Measurements from ENCODE around the gene HNRNPUL1.
A peak's percentile ranks its signal among the peaks of the same experiment; 100 is the strongest.

HNRNPUL1 gene

DNA sequence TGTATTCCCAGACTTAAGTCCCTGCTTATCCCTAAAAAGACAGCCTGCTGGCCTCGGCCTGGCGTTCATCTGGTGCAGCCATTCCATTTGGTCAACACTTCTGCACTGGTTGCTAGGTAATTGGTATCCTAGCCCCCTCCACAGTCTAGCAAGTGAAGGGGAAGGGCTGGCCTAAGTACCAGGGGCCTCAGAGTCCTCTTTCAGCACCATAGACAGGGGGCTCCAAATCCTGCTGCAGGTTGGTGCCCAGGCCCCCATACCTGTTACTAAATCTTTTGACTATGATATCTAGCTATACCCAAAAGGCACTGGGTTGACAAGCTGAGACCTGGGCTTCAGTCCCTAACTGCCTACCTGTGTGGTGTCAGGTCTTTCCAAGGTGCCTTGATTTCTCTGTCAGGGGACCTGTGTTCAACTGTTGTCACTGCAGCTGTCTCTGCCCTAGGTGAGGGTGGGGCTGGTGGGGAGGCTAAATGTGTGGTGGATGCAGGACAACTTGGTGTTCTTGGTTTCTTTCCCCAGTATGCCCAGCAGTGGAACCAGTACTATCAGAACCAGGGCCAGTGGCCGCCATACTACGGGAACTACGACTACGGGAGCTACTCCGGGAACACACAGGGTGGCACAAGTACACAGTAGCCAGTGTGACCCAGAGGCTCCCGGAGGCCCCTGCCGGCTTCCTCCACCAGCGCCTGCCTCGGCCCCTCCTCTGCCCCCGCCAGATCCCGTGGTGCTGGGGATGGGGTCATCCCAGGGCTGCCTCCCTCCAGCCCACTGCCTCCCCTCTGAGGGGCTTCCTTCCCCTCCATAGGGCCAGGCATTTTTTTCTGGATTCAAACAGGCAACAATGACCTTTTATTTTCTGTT is 42.0 kb downstream of the HNRNPUL1 start:
- peaks cover 32% of the 10 kb centered on the region for H3F3A ChIP-seq (ENCODE audit: insufficient read depth, low read length)
- no peak for DNase-seq
- H3K4me1 ChIP-seq (ENCODE audit: low read length), result peaks cover 36% of the 10 kb centered on the region
- H4K20me1 ChIP-seq (ENCODE audit: insufficient read depth, low read length), result no peaks in the 10 kb centered on the region
- peak overlapping the region; percentile 90 for H3K27ac ChIP-seq (ENCODE audit: low read length)
- H3K4me2 ChIP-seq (ENCODE audit: low read depth, low read length), result peak overlapping the region; percentile 90; the same call in 1 of the 2 replicates
- H3K9ac ChIP-seq (ENCODE audit: low read length), result peak overlapping the region; percentile 96; the same call in 1 of the 2 replicates
- no peaks in the 10 kb centered on the region for H3K9me2 ChIP-seq (replicated peaks; ENCODE audit: insufficient read depth, low read length)
- TF ChIP-seq, protein P1, sequence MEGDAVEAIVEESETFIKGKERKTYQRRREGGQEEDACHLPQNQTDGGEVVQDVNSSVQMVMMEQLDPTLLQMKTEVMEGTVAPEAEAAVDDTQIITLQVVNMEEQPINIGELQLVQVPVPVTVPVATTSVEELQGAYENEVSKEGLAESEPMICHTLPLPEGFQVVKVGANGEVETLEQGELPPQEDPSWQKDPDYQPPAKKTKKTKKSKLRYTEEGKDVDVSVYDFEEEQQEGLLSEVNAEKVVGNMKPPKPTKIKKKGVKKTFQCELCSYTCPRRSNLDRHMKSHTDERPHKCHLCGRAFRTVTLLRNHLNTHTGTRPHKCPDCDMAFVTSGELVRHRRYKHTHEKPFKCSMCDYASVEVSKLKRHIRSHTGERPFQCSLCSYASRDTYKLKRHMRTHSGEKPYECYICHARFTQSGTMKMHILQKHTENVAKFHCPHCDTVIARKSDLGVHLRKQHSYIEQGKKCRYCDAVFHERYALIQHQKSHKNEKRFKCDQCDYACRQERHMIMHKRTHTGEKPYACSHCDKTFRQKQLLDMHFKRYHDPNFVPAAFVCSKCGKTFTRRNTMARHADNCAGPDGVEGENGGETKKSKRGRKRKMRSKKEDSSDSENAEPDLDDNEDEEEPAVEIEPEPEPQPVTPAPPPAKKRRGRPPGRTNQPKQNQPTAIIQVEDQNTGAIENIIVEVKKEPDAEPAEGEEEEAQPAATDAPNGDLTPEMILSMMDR (IDR thresholded peaks at IDR 0.05; ENCODE audit: low read length), result no peak
- peaks cover 50% of the 10 kb centered on the region for H3K79me2 ChIP-seq (ENCODE audit: low read length)
- no peaks in the 10 kb centered on the region; the same call in none of the 2 replicates for H3K36me3 ChIP-seq (replicated peaks; ENCODE audit: insufficient read depth, low read length)
- no peak overlapping the region for H3K4me3 ChIP-seq (ENCODE audit: low read length)
- H2AFZ ChIP-seq (ENCODE audit: low read length), result no peak overlapping the region
- no peaks in the 10 kb centered on the region for H3K27me3 ChIP-seq (replicated peaks; ENCODE audit: insufficient read depth, low read length)
- H3K9me3 ChIP-seq (replicated peaks; ENCODE audit: insufficient read depth, low read length), result no peaks in the 10 kb centered on the region

DNA sequence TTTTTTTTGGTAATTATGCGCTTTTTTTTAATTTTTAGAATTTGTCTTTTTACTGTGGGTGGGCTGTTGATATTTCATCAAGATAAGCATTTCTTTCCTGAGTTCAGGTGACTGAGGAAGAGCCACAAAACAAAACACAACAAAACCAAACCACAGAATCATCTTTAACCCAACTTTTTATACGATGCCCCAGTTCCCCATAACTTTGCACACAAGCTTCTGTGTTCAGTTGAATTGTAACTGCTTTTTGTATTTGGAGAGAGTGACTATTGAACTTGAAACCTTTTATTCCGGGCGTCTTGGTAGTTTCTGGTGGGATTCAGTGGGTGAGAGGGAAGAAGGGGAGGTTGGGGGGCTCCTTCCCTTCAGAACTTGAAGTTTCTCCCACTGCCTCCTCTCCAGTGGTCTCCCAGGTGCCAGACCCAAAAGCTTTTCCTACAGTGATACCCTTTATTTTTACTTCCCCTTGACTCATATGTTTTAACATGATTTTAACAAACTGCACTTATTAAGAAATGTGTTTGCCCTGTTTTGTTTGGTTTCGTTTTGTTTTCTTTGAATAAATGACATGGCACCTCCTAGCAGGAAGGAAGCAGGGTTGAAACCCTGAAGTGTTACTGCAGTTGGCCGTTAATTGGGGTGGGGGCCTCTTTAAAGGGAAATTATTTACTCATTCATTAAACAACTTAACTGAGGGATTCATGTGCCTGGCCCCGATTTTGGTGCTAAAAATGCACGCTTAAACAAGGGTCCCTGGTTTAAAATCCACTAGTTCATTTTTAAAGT is 43.1 kb downstream of the HNRNPUL1 start:
- no peaks in the 10 kb centered on the region for H3K9me2 ChIP-seq (replicated peaks; ENCODE audit: insufficient read depth, low read length)
- H3K4me2 ChIP-seq (ENCODE audit: low read depth, low read length), result peak overlapping the region; percentile 90
- no peak overlapping the region for H2AFZ ChIP-seq (ENCODE audit: low read length)
- TF ChIP-seq EZH2 (optimal IDR thresholded peaks at IDR 0.05; ENCODE audit: low read depth, low read length) (no peak), EZH2phosphoT487 (IDR thresholded peaks at IDR 0.05; ENCODE audit: low read length) (no peak)
- TF ChIP-seq, protein P1 (IDR thresholded peaks at IDR 0.05; ENCODE audit: low read length), result no peak
- H3K4me3 ChIP-seq (ENCODE audit: low read length), result no peak overlapping the region
- H3K4me1 ChIP-seq (ENCODE audit: low read length), result peaks cover 36% of the 10 kb centered on the region
- H4K20me1 ChIP-seq (ENCODE audit: insufficient read depth, low read length), result no peaks in the 10 kb centered on the region
- H3K27ac ChIP-seq (ENCODE audit: low read length), result peak overlapping the region; percentile 90
- no peak for DNase-seq
- H3K9me3 ChIP-seq (replicated peaks; ENCODE audit: insufficient read depth, low read length), result no peaks in the 10 kb centered on the region
- H3K9ac ChIP-seq (ENCODE audit: low read length), result peak overlapping the region; percentile 96
- peaks cover 54% of the 10 kb centered on the region for H3K79me2 ChIP-seq (ENCODE audit: low read length)
- H3F3A ChIP-seq (ENCODE audit: insufficient read depth, low read length), result peaks cover 32% of the 10 kb centered on the region
- H3K27me3 ChIP-seq (replicated peaks; ENCODE audit: insufficient read depth, low read length), result no peaks in the 10 kb centered on the region
- H3K36me3 ChIP-seq (replicated peaks; ENCODE audit: insufficient read depth, low read length), result no peaks in the 10 kb centered on the region; the same call in 1 of the 2 replicates

DNA sequence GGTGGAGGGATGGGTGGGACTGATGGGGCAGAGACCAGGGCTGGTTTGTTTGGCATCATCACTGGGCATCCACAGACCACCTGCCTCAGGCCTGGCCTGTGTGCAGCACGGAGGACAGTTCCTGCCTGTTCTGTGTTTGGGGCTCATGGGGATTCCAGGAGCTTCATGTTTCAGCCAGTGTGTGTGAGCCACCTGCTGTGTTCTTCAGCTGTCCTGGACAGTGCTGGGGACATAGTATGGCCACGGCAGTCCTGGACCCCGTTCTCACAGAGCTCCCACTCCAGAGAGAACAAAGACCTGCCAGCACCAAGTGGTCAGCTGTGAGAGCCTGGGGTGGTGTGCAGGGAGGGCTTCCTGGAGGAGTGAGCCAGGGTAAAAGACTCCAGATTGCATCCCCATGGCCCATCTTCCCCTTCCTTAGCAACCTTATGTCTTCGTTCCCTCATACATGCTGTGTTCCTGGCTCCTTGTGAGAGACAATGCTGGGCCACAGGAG is 43.8 kb downstream of the HNRNPUL1 start:
- TF ChIP-seq, protein P1 (IDR thresholded peaks at IDR 0.05; ENCODE audit: low read length), result no peak
- no peak for TF ChIP-seq EZH2 (optimal IDR thresholded peaks at IDR 0.05; ENCODE audit: low read depth, low read length)
- TF ChIP-seq EZH2phosphoT487 (IDR thresholded peaks at IDR 0.05; ENCODE audit: low read length), result no peak
- H3K9ac ChIP-seq (ENCODE audit: low read length), result peak overlapping the region; percentile 96
- peaks cover 36% of the 10 kb centered on the region for H3K4me1 ChIP-seq (ENCODE audit: low read length)
- H3K79me2 ChIP-seq (ENCODE audit: low read length), result peaks cover 61% of the 10 kb centered on the region
- no peaks in the 10 kb centered on the region; the same call in 1 of the 2 replicates for H3K36me3 ChIP-seq (replicated peaks; ENCODE audit: insufficient read depth, low read length)
- peak overlapping the region; percentile 90 for H3K27ac ChIP-seq (ENCODE audit: low read length)
- peaks cover 32% of the 10 kb centered on the region for H3F3A ChIP-seq (ENCODE audit: insufficient read depth, low read length)
- no peaks in the 10 kb centered on the region for H3K9me3 ChIP-seq (replicated peaks; ENCODE audit: insufficient read depth, low read length)
- H2AFZ ChIP-seq (ENCODE audit: low read length), result 0 out of 2 replicates have a peak overlapping the region, but pooled peaks have one; percentile 31
- no peaks in the 10 kb centered on the region for H4K20me1 ChIP-seq (ENCODE audit: insufficient read depth, low read length)
- no peaks in the 10 kb centered on the region for H3K27me3 ChIP-seq (replicated peaks; ENCODE audit: insufficient read depth, low read length)
- no peaks in the 10 kb centered on the region for H3K9me2 ChIP-seq (replicated peaks; ENCODE audit: insufficient read depth, low read length)
- no peak overlapping the region for H3K4me3 ChIP-seq (ENCODE audit: low read length)
- DNase-seq, result no peak
- peak overlapping the region; percentile 90 for H3K4me2 ChIP-seq (ENCODE audit: low read depth, low read length)

Data from MM.1S (cell line).